AG09309 (cell line): ENCODE data around the gene PTPN7.
"Not testable (repeated sequence)": the region's sequence is repeated elsewhere in the genome, so short reads cannot be mapped to it uniquely, and the experiment has no call there.

Experiments used
- DNase-seq: peaks from one replicate; pipeline ENCODE4 v3.0.0-alpha.2; 2010; ENCODE audit warnings: low read depth
- H3K4me3 ChIP-seq: 2 replicates; pipeline ENCODE4 v1.5.1; 2011; ENCODE audit warnings: mild to moderate bottlenecking, low read depth, low read length, moderate library complexity; ENCODE audit not compliant: control insufficient read depth
- CTCF ChIP-seq: IDR thresholded peaks from 2 replicates; pipeline ENCODE4 v1.5.1; 2011; ENCODE audit warnings: mild to moderate bottlenecking, low read depth, low read length, inconsistent platforms; ENCODE audit not compliant: insufficient read depth, control insufficient read depth; ENCODE audit errors: missing control alignments

PTPN7 gene

GRCh38 chr1:202116287-202116686, 44.1 kb downstream of the PTPN7 start:
- TF ChIP-seq CTCF: no peak
- no peak for DNase-seq
- no peak overlapping the region for H3K4me3 ChIP-seq

GRCh38 chr1:202113690-202114300, 46.6 kb downstream of the PTPN7 start:
- no peak for DNase-seq
- H3K4me3 ChIP-seq: no peak overlapping the region
- TF ChIP-seq CTCF: no peak

- no peak overlapping the region for H3K4me3 ChIP-seq
- DNase-seq: no peak
- TF ChIP-seq CTCF: no peak
Observed at GRCh38 chr1:202112859-202113689, 47.3 kb downstream of the PTPN7 start.

- not testable (repeated sequence) for H3K4me3 ChIP-seq, DNase-seq
Observed at GRCh38 chr1:202111589-202111988, 48.8 kb downstream of the PTPN7 start.

- TF ChIP-seq CTCF: no peak
- no peak overlapping the region for H3K4me3 ChIP-seq
- DNase-seq: no peak
Observed at GRCh38 chr1:202110977-202111376, 49.4 kb downstream of the PTPN7 start.

- TF ChIP-seq CTCF: no peak
- DNase-seq: no peak
- H3K4me3 ChIP-seq: no peak overlapping the region
Observed at GRCh38 chr1:202107801-202108731, 52.3 kb downstream of the PTPN7 start.
